Uterus (tissue), 4 donors: ENCODE measurements around the gene WIPI1. TPM values are rescaled to one million over a fixed set of nuclear protein-coding genes. Genes with fewer than 3 reads are reported as not detected.

ENCODE experiments used
- DNase-seq, 2 donors: peaks; one replicate each; pipeline ENCODE4 v3.0.0-alpha.2; 2019 to 2020
- H3K27ac ChIP-seq, 2 donors: fragments of 200-600 bp; sonication (generic); 1 replicate in 1 of 2; 2 replicates in 1 of 2; pipeline ENCODE4 v1.5.1; 2016 to 2018
- H3K27me3 ChIP-seq, 2 donors: fragments of 200-600 bp; sonication (generic); one replicate each; pipeline ENCODE4 v1.5.1; 2018 to 2019; ENCODE audit warnings: control low read depth in 1 of 2
- H3K36me3 ChIP-seq, 2 donors: fragments of 200-600 bp; sonication (generic); one replicate each; pipeline ENCODE4 v1.5.1; 2019; ENCODE audit warnings: control low read depth in 1 of 2
- H3K4me1 ChIP-seq, 2 donors: fragments of 200-600 bp; sonication (generic); one replicate each; pipeline ENCODE4 v1.5.1; 2018 to 2019; ENCODE audit warnings: control low read depth in 1 of 2
- H3K4me3 ChIP-seq, 2 donors: fragments of 200-600 bp; sonication (generic); 1 replicate in 1 of 2; 2 replicates in 1 of 2; pipeline ENCODE4 v1.5.1; 2018 to 2019; ENCODE audit warnings: mild to moderate bottlenecking in 1 of 2
- H3K9me3 ChIP-seq, 2 donors: fragments of 200-600 bp; sonication (generic); one replicate each; pipeline ENCODE4 v1.5.1; 2019; ENCODE audit warnings: control low read depth in 1 of 2
- POLR2A ChIP-seq, 2 donors: fragments of 450-650 bp; IDR thresholded peaks; one replicate each; pipeline ENCODE4 v1.6.1; 2016; ENCODE audit warnings: antibody characterized with exemption in 2 of 2, mild to moderate bottlenecking in 1 of 2, moderate library complexity in 1 of 2
- intact Hi-C: fragments of 100-400 bp; cut with DNase I; formaldehyde crosslinking; loops from one replicate; pipeline ENCODE4 v1.15.1; 2023; ENCODE audit warnings: low total_unique reads
- total RNA-seq, 4 donors: library from RNA; depleted of rRNA in 3 of 4; stranded (reverse); fragments of >200 nt in 3 of 4; gene quantifications; one replicate each; pipeline versions ENCODE4 v1.1.0 to v1.2.4, GENCODE V29; 2014 to 2023
- TF ChIP-seq, protein P1 (sequence below), 4 experiments: fragments of 200-600 bp in 2 of 4; fragments of 450-650 bp in 2 of 4; sonication (generic) in 2 of 4; IDR thresholded peaks; one replicate each; pipeline ENCODE4 v1.5.1; 2016 to 2019; ENCODE audit warnings: antibody characterized with exemption in 4 of 4, mild to moderate bottlenecking in 2 of 4, moderate library complexity in 1 of 4
- donor health status: DM: yes; HTN: yes; CAD: no.

The WIPI1 gene
- total RNA-seq, 4 donors from 2014 or later, result 7.9 to 40.7 (median 27.9) TPM

GRCh38 chr17:68453991-68454665 is 3.2 kb downstream of the WIPI1 start:
- no peak overlapping the region for H3K4me3 ChIP-seq
- H3K27me3 ChIP-seq, result no peaks in the 10 kb centered on the region
- DNase-seq, result no peak
- no peaks in the 10 kb centered on the region for H3K4me1 ChIP-seq
- H3K36me3 ChIP-seq, result no peaks in the 10 kb centered on the region
- H3K27ac ChIP-seq, result peak overlapping the region; percentile 22 to 97
- TF ChIP-seq, protein P1, sequence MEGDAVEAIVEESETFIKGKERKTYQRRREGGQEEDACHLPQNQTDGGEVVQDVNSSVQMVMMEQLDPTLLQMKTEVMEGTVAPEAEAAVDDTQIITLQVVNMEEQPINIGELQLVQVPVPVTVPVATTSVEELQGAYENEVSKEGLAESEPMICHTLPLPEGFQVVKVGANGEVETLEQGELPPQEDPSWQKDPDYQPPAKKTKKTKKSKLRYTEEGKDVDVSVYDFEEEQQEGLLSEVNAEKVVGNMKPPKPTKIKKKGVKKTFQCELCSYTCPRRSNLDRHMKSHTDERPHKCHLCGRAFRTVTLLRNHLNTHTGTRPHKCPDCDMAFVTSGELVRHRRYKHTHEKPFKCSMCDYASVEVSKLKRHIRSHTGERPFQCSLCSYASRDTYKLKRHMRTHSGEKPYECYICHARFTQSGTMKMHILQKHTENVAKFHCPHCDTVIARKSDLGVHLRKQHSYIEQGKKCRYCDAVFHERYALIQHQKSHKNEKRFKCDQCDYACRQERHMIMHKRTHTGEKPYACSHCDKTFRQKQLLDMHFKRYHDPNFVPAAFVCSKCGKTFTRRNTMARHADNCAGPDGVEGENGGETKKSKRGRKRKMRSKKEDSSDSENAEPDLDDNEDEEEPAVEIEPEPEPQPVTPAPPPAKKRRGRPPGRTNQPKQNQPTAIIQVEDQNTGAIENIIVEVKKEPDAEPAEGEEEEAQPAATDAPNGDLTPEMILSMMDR (IDR thresholded peaks at IDR 0.05), result no peak
- intact Hi-C loops, result no loop called here
- no peaks in the 10 kb centered on the region for H3K9me3 ChIP-seq

- H3K27ac ChIP-seq, result no peak overlapping the region
- no peaks in the 10 kb centered on the region for H3K9me3 ChIP-seq
- H3K27me3 ChIP-seq, result no peaks in the 10 kb centered on the region
- H3K4me1 ChIP-seq, result no peaks in the 10 kb centered on the region
- DNase-seq, result no peak
- no peaks in the 10 kb centered on the region for H3K36me3 ChIP-seq
- no peak overlapping the region for H3K4me3 ChIP-seq
- intact Hi-C loops, result no loop called here
- TF ChIP-seq POLR2A (IDR thresholded peaks at IDR 0.05), result no peak
- TF ChIP-seq, protein P1 (IDR thresholded peaks at IDR 0.05), result no peak
Observed at GRCh38 chr17:68452724-68453290, 4.5 kb downstream of the WIPI1 start.

GRCh38 chr17:68451670-68452354 is 5.5 kb downstream of the WIPI1 start:
- Histone ChIP-seq H3K27ac (no peak overlapping the region), H3K4me1 (no peaks in the 10 kb centered on the region)
- TF ChIP-seq, protein P1 (IDR thresholded peaks at IDR 0.05), result no peak
- TF ChIP-seq POLR2A (IDR thresholded peaks at IDR 0.05), result no peak

DNA sequence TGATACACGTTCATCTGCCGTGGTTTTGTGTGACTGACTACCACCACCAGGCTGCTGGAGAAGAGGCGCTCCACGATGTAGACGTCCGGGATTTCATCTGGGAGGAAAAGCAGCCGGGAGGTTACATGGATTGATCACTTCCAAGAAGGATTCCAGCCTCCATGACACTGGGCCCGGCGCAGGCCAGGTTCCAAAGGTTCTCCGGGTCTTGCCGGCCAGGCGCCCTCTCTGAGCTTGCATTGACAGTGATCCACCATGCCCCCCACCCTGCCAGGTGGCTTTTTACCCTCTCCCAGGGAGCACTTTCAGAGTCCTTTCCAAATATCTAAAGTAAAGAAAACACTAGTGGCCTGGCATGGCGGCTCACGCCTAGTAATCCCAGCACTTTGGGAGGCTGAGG is 6.5 kb downstream of the WIPI1 start:
- Histone ChIP-seq H3K9me3 (no peaks in the 10 kb centered on the region), H3K27ac (no peak overlapping the region), H3K4me1 (no peaks in the 10 kb centered on the region), H3K27me3 (no peaks in the 10 kb centered on the region), H3K36me3 (no peaks in the 10 kb centered on the region), H3K4me3 (no peak overlapping the region)
- intact Hi-C loops, result no loop called here
- no peak for TF ChIP-seq POLR2A (IDR thresholded peaks at IDR 0.05)
- TF ChIP-seq, protein P1 (IDR thresholded peaks at IDR 0.05), result no peak
- DNase-seq, result no peak

More at GRCh38 chr17:68451670-68452354, 5.5 kb downstream of the WIPI1 start:
- intact Hi-C loops, result no loop called here
- H3K27me3 ChIP-seq, result no peaks in the 10 kb centered on the region
- no peak overlapping the region for H3K4me3 ChIP-seq
- no peaks in the 10 kb centered on the region for H3K36me3 ChIP-seq
- no peaks in the 10 kb centered on the region for H3K9me3 ChIP-seq
- no peak for DNase-seq

- intact Hi-C loops, result no loop called here
- Histone ChIP-seq H3K4me1 (no peaks in the 10 kb centered on the region), H3K27ac (no peak overlapping the region), H3K9me3 (no peaks in the 10 kb centered on the region), H3K36me3 (no peaks in the 10 kb centered on the region), H3K4me3 (no peak overlapping the region), H3K27me3 (no peaks in the 10 kb centered on the region)
- no peak for DNase-seq
- TF ChIP-seq POLR2A (IDR thresholded peaks at IDR 0.05), result no peak
- TF ChIP-seq, protein P1 (IDR thresholded peaks at IDR 0.05), result no peak
Observed at GRCh38 chr17:68450391-68450790, 6.9 kb downstream of the WIPI1 start.
